HEK293 (cell line): ENCODE results near the gene NNAT.

Experiments
- OVOL3 ChIP-seq: fragments of 450-650 bp; formaldehyde crosslinking; IDR thresholded peaks from 2 replicates; pipeline ENCODE4 v1.5.1; 2016; ENCODE audit warnings: missing biosample characterization, missing genetic modification characterization
- ZBTB1 ChIP-seq: fragments of 450-650 bp; formaldehyde crosslinking; IDR thresholded peaks from 2 replicates; pipeline ENCODE4 v1.5.1; 2016; ENCODE audit warnings: missing biosample characterization, missing genetic modification characterization
- ZNF16 ChIP-seq: fragments of 450-650 bp; formaldehyde crosslinking; IDR thresholded peaks from 2 replicates; pipeline ENCODE4 v1.5.1; 2016; ENCODE audit warnings: low read depth, missing biosample characterization, missing genetic modification characterization
- ZNF658 ChIP-seq: fragments of 450-650 bp; formaldehyde crosslinking; IDR thresholded peaks from 2 replicates; pipeline ENCODE4; 2016; ENCODE audit warnings: missing biosample characterization, missing genetic modification characterization
- ZNF777 ChIP-seq: fragments of 450-650 bp; formaldehyde crosslinking; IDR thresholded peaks from 2 replicates; pipeline ENCODE4 v1.5.1; 2017; ENCODE audit warnings: missing biosample characterization, missing genetic modification characterization, borderline replicate concordance
- TF ChIP-seq, protein P1 (sequence below): fragments of 450-650 bp; formaldehyde crosslinking; IDR thresholded peaks from 2 replicates; pipeline ENCODE4 v1.5.1; 2016; ENCODE audit warnings: missing biosample characterization, missing genetic modification characterization
- TF ChIP-seq, protein P2 (sequence below): IDR thresholded peaks from 2 replicates; pipeline ENCODE4 v1.6.1; 2011; ENCODE audit warnings: mild to moderate bottlenecking, low read depth, low read length, borderline replicate concordance

DNA sequence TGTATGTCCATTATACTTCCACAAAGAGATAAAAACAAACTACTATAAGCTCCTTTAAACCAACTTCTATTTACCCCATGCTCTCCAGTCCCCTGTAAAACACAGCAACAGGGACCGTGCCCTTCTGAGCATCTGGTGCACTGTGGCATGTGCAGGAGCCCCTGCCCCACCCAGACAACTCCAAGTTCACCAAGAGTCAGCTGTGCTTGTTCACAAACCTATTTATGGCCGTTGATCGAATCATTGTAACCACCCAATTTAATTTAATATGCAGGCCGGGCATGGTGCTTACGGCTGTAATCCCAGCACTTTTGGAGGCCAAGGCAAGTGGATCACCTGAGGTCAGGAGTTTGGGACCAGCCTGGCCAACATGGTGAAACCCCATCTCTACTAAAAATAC, 20.3 kb downstream of the NNAT start:
- TF ChIP-seq, protein P1, sequence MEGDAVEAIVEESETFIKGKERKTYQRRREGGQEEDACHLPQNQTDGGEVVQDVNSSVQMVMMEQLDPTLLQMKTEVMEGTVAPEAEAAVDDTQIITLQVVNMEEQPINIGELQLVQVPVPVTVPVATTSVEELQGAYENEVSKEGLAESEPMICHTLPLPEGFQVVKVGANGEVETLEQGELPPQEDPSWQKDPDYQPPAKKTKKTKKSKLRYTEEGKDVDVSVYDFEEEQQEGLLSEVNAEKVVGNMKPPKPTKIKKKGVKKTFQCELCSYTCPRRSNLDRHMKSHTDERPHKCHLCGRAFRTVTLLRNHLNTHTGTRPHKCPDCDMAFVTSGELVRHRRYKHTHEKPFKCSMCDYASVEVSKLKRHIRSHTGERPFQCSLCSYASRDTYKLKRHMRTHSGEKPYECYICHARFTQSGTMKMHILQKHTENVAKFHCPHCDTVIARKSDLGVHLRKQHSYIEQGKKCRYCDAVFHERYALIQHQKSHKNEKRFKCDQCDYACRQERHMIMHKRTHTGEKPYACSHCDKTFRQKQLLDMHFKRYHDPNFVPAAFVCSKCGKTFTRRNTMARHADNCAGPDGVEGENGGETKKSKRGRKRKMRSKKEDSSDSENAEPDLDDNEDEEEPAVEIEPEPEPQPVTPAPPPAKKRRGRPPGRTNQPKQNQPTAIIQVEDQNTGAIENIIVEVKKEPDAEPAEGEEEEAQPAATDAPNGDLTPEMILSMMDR = no peak
- TF ChIP-seq ZNF658 (tag by site-specific recombination) (no peak), ZNF16 (tag by site-specific recombination) (no peak), ZNF777 (no peak), ZBTB1 (tag by site-specific recombination) (no peak), OVOL3 (no peak)
- TF ChIP-seq, protein P2, sequence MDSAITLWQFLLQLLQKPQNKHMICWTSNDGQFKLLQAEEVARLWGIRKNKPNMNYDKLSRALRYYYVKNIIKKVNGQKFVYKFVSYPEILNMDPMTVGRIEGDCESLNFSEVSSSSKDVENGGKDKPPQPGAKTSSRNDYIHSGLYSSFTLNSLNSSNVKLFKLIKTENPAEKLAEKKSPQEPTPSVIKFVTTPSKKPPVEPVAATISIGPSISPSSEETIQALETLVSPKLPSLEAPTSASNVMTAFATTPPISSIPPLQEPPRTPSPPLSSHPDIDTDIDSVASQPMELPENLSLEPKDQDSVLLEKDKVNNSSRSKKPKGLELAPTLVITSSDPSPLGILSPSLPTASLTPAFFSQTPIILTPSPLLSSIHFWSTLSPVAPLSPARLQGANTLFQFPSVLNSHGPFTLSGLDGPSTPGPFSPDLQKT = no peak
